GM23338 (cell line): Measurements from ENCODE around the gene MRPL1. TPM values are rescaled to one million over a fixed set of nuclear protein-coding genes. Genes with fewer than 3 reads are reported as not detected.

ENCODE experiments used
- ATAC-seq: fragments of 200-7000 bp; cut with Tn5 transposase; 3 replicates; pipeline ENCODE4 v1.9.1; 2020
- DNase-seq: peaks from one replicate; pipeline ENCODE4 v3.0.0-alpha.2; 2015; ENCODE audit warnings: low spot score
- H2AFZ ChIP-seq: fragments of 200-600 bp; sonication (generic); 2 replicates; pipeline ENCODE4 v1.8.0; 2016; ENCODE audit warnings: antibody characterized with exemption, mild to moderate bottlenecking, moderate library complexity
- H3F3A ChIP-seq: fragments of 200-600 bp; sonication (generic); replicated peaks from 2 replicates; pipeline ENCODE4 v1.8.0; 2017; ENCODE audit warnings: antibody characterized with exemption, mixed run types, low read depth
- H3K27ac ChIP-seq: fragments of 200-600 bp; sonication (generic); 2 replicates; pipeline ENCODE4 v1.6.1; 2016; ENCODE audit warnings: low read depth
- H3K27me3 ChIP-seq: fragments of 200-600 bp; sonication (generic); 2 replicates; pipeline ENCODE4 v1.8.0; 2016; ENCODE audit warnings: mild to moderate bottlenecking, mixed run types, moderate library complexity; ENCODE audit not compliant: insufficient read depth
- H3K36me3 ChIP-seq: fragments of 200-600 bp; sonication (generic); 2 replicates; pipeline ENCODE4 v1.8.0; 2016; ENCODE audit warnings: mild to moderate bottlenecking; ENCODE audit not compliant: insufficient read depth
- H3K4me1 ChIP-seq: fragments of 200-600 bp; sonication (generic); 2 replicates; pipeline ENCODE4 v1.8.0; 2016; ENCODE audit warnings: mild to moderate bottlenecking, moderate library complexity; ENCODE audit not compliant: insufficient read depth
- H3K4me2 ChIP-seq: fragments of 200-600 bp; sonication (generic); 2 replicates; pipeline ENCODE4 v1.7.1; 2017; ENCODE audit warnings: mixed run types
- H3K4me3 ChIP-seq: fragments of 200-600 bp; sonication (generic); 2 replicates; pipeline ENCODE4 v1.6.1; 2016; ENCODE audit warnings: mixed run types
- H3K79me2 ChIP-seq: fragments of 200-600 bp; sonication (generic); replicated peaks from 2 replicates; pipeline ENCODE4 v1.8.0; 2017; ENCODE audit warnings: mild to moderate bottlenecking; ENCODE audit not compliant: insufficient read depth
- H3K9me2 ChIP-seq: fragments of 200-600 bp; sonication (generic); 2 replicates; pipeline ENCODE4 v1.8.0; 2017; ENCODE audit not compliant: insufficient read depth
- H4K20me1 ChIP-seq: fragments of 200-600 bp; sonication (generic); replicated peaks from 2 replicates; pipeline ENCODE4 v1.8.0; 2017; ENCODE audit warnings: mild to moderate bottlenecking; ENCODE audit not compliant: insufficient read depth
- H3K27ac Mint-ChIP-seq: 2 replicates; pipeline ENCODE4 v1.8.0; 2020; ENCODE audit warnings: inconsistent platforms, mild to moderate bottlenecking, moderate library complexity, mixed read lengths
- H3K27me3 Mint-ChIP-seq: 3 replicates; pipeline ENCODE4 v1.8.0; 2022; ENCODE audit warnings: low read depth, mild to moderate bottlenecking, moderate library complexity, mixed read lengths, inconsistent platforms; ENCODE audit not compliant: insufficient read depth, poor library complexity
- H3K36me3 Mint-ChIP-seq: 3 replicates; pipeline ENCODE4 v1.8.0; 2021; ENCODE audit warnings: low read depth, mild to moderate bottlenecking, inconsistent platforms, moderate library complexity, mixed read lengths
- H3K4me1 Mint-ChIP-seq: 3 replicates; pipeline ENCODE4 v1.8.0; 2020; ENCODE audit warnings: mild to moderate bottlenecking, inconsistent platforms, mixed read lengths
- H3K4me3 Mint-ChIP-seq: 3 replicates; pipeline ENCODE4 v1.8.0; 2021; ENCODE audit warnings: moderate library complexity, mild to moderate bottlenecking, inconsistent platforms, mixed read lengths
- H3K9me3 Mint-ChIP-seq: 3 replicates; pipeline ENCODE4 v1.8.0; 2020; ENCODE audit warnings: moderate library complexity, mild to moderate bottlenecking, inconsistent platforms, mixed read lengths
- CREB1 ChIP-seq: fragments of 250-450 bp; sonication (Bioruptor Pico); IDR thresholded peaks from 2 replicates; pipeline ENCODE4 v1.5.0; 2020; ENCODE audit warnings: low read depth, mild to moderate bottlenecking, moderate library complexity
- CTCF ChIP-seq, 2 experiments: fragments of 200-600 bp in 1 of 2; sonication (generic) in 1 of 2; conservative IDR thresholded peaks; 2 replicates each; pipeline versions ENCODE4 v1.5.1 to v1.6.1; 2016 to 2017; ENCODE audit warnings: antibody characterized with exemption in 2 of 2, low read depth in 2 of 2, mild to moderate bottlenecking in 2 of 2, moderate library complexity in 1 of 2
- EZH2 ChIP-seq: fragments of 200-600 bp; sonication (generic); IDR thresholded peaks from one replicate; pipeline ENCODE4 v1.8.0; 2017; ENCODE audit warnings: antibody characterized with exemption, mild to moderate bottlenecking, low read depth; ENCODE audit not compliant: unreplicated experiment
- EZH2phosphoT487 ChIP-seq: fragments of 200-600 bp; sonication (generic); IDR thresholded peaks from one replicate; pipeline ENCODE4 v1.8.1; 2018; ENCODE audit warnings: antibody characterized with exemption; ENCODE audit not compliant: unreplicated experiment
- JUNB ChIP-seq: IDR thresholded peaks from one replicate; pipeline ENCODE4 v1.6.1; 2016; ENCODE audit warnings: antibody characterized with exemption; ENCODE audit not compliant: unreplicated experiment
- NANOG ChIP-seq: IDR thresholded peaks from 2 replicates; pipeline ENCODE4 v1.6.1; 2016; ENCODE audit warnings: antibody characterized with exemption, borderline replicate concordance
- POLR2AphosphoS5 ChIP-seq: IDR thresholded peaks from 2 replicates; pipeline ENCODE4 v1.6.1; 2016; ENCODE audit warnings: antibody characterized with exemption, low read depth
- REST ChIP-seq: IDR thresholded peaks from one replicate; pipeline ENCODE4 v1.6.1; 2018; ENCODE audit warnings: antibody characterized with exemption; ENCODE audit not compliant: unreplicated experiment
- STAT1 ChIP-seq: IDR thresholded peaks from one replicate; pipeline ENCODE4 v1.6.1; 2016; ENCODE audit warnings: antibody characterized with exemption; ENCODE audit not compliant: unreplicated experiment
- ZNF114 ChIP-seq: fragments of 250-450 bp; sonication (Bioruptor Pico); IDR thresholded peaks from 2 replicates; pipeline ENCODE4 v1.5.0; 2020; ENCODE audit warnings: mild to moderate bottlenecking, moderate library complexity
- ZNF331 ChIP-seq: fragments of 250-450 bp; sonication (Bioruptor Pico); IDR thresholded peaks from 2 replicates; pipeline ENCODE4 v1.5.0; 2020; ENCODE audit warnings: low read depth, mild to moderate bottlenecking, moderate library complexity
- ZNF462 ChIP-seq: fragments of 250-450 bp; sonication (Bioruptor Pico); IDR thresholded peaks from 2 replicates; pipeline ENCODE4 v1.5.0; 2020; ENCODE audit warnings: mild to moderate bottlenecking, moderate library complexity
- polyA plus RNA-seq: library from polyadenylated mRNA; unstranded; fragments of >200 nt; fragmentation: Nextera tagmentation; extraction: Ambion mirVana; gene quantifications from 2 replicates; pipeline ENCODE4 v1.2.1, GENCODE V29; 2016
- total RNA-seq: library from RNA; depleted of rRNA; stranded (reverse); fragments of >200 nt; shearing (Covaris generic); gene quantifications from 2 replicates; pipeline ENCODE4 v1.2.3, GENCODE V29; 2014
- TF ChIP-seq, protein P1 (sequence below): IDR thresholded peaks from 2 replicates; pipeline ENCODE4 v1.6.1; 2016; ENCODE audit warnings: antibody characterized with exemption

MRPL1 gene
- total and polyA plus RNA-seq, 2 experiments from 2014 or later: 29.2 to 46.5 TPM

GRCh38 chr4:77848508-77848907, 14.1 kb upstream of the MRPL1 start:
- no peaks in the 10 kb centered on the region for H3K36me3 ChIP-seq
- H3K27me3 ChIP-seq: no peaks in the 10 kb centered on the region
- peaks cover 7% of the 10 kb centered on the region; the same call in 2 of the 3 replicates for H3K4me1 Mint-ChIP-seq
- H3K4me1 ChIP-seq: peaks cover 3% of the 10 kb centered on the region
- DNase-seq (no peak), ATAC-seq (no peak)
- H3K27me3 Mint-ChIP-seq: peaks cover 1% of the 10 kb centered on the region
- no peaks in the 10 kb centered on the region for H4K20me1 ChIP-seq
- H3K27ac ChIP-seq: no peak overlapping the region
- no peak overlapping the region for H3K27ac Mint-ChIP-seq
- no peak overlapping the region for H3K4me3 ChIP-seq
- H3K79me2 ChIP-seq: no peaks in the 10 kb centered on the region
- H3F3A ChIP-seq: no peaks in the 10 kb centered on the region
- H3K36me3 Mint-ChIP-seq: no peaks in the 10 kb centered on the region
- H3K4me3 Mint-ChIP-seq: no peak overlapping the region
- H2AFZ ChIP-seq: peak overlapping the region; percentile 57
- H3K9me3 Mint-ChIP-seq: no peaks in the 10 kb centered on the region
- TF ChIP-seq POLR2AphosphoS5 (no peak), CTCF (conservative IDR thresholded peaks at IDR 0.05; ENCODE audit: low read depth in 2 of 2) (no peak), EZH2 (no peak), STAT1 (no peak), EZH2phosphoT487 (no peak), ZNF331 (CRISPR knock-in tag) (no peak), REST (no peak), JUNB (no peak), ZNF462 (CRISPR knock-in tag) (no peak), ZNF114 (CRISPR knock-in tag) (no peak), CREB1 (CRISPR knock-in tag) (no peak), NANOG (no peak)
- TF ChIP-seq, protein P1, sequence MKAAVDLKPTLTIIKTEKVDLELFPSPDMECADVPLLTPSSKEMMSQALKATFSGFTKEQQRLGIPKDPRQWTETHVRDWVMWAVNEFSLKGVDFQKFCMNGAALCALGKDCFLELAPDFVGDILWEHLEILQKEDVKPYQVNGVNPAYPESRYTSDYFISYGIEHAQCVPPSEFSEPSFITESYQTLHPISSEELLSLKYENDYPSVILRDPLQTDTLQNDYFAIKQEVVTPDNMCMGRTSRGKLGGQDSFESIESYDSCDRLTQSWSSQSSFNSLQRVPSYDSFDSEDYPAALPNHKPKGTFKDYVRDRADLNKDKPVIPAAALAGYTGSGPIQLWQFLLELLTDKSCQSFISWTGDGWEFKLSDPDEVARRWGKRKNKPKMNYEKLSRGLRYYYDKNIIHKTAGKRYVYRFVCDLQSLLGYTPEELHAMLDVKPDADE: no peak
- H3K4me2 ChIP-seq: no peak overlapping the region
- no peaks in the 10 kb centered on the region for H3K9me2 ChIP-seq
